Lower leg skin (tissue), 3 donors: Measurements from ENCODE around the gene CDH16.

ENCODE experiments used
- CTCF ChIP-seq, 3 donors: fragments of 450-650 bp; IDR thresholded peaks; one replicate each; pipeline ENCODE4 v1.5.1; 2016; ENCODE audit warnings: antibody characterized with exemption in 3 of 3, mild to moderate bottlenecking in 3 of 3, moderate library complexity in 2 of 3
- POLR2A ChIP-seq, 2 donors: fragments of 450-650 bp; IDR thresholded peaks; one replicate each; pipeline ENCODE4 v1.6.1; 2016 to 2017; ENCODE audit warnings: antibody characterized with exemption in 2 of 2, mild to moderate bottlenecking in 1 of 2, moderate library complexity in 1 of 2

GRCh38 chr16:66950437-66950836 is 31.8 kb upstream of the CDH16 start:
- no peak for TF ChIP-seq CTCF (IDR thresholded peaks at IDR 0.05)
- no peak for TF ChIP-seq POLR2A (IDR thresholded peaks at IDR 0.05)
